ENCODE data around the gene SLC38A8. TPM values are rescaled to one million over a fixed set of nuclear protein-coding genes. Genes with fewer than 3 reads are reported as not detected.
A peak's percentile ranks its signal among the peaks of the same experiment; 100 is the strongest.

SLC38A8 gene
- total RNA-seq, 1 experiment from 2014 or later, result not detected

DNA sequence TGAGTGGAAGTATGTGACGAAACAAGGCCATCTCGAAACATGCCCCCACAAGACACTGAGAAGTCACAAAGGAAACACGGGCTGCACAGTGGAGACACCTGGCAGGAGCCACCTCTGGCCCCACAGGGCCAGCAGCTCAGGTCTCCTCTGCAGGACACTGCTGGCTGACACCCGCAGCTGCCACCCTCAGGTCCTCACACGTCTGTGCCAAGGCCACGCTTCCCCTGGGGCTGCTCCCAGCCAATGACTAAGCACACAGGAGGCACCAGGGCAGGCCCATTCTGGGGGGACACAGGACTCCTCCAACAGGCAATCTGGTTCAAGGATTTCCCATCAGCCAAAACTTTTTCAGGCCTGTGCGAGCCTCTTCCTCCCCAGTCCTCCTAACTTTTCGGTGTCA, 37.8 kb upstream of the SLC38A8 start:
- H3K4me3 ChIP-seq, result no peak overlapping the region
- H3K27ac ChIP-seq, result no peak overlapping the region
- no peaks in the 10 kb centered on the region for H3K27me3 ChIP-seq
- H3K9me3 ChIP-seq (replicated peaks), result no peaks in the 10 kb centered on the region
- no peaks in the 10 kb centered on the region for H3K4me1 ChIP-seq
- H3K36me3 ChIP-seq, result peaks cover 9% of the 10 kb centered on the region; the same call in 1 of the 2 replicates
- DNase-seq, result no peak

DNA sequence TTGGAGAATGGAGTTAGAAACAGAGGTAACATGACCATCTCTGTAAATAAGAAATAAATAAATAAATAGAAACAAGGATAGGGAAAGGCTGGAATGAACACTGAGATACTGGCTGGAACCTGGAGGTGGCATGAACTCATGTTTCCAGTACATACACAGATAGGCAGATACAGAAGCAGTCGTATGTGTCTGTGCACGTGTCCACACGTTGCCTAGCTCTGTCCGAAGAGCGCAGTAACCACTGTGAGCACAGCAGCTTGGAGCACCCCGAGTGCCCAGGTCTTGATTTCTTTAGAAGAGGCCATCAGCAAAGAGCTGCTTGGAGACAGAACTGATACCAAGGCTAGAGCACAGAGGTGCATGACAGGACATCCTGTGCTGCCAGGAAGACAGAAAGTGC, 37.1 kb upstream of the SLC38A8 start:
- no peaks in the 10 kb centered on the region for H3K4me1 ChIP-seq
- no peak overlapping the region for H3K4me3 ChIP-seq
- no peaks in the 10 kb centered on the region for H3K27me3 ChIP-seq
- peaks cover 9% of the 10 kb centered on the region; the same call in 1 of the 2 replicates for H3K36me3 ChIP-seq
- no peaks in the 10 kb centered on the region for H3K9me3 ChIP-seq (replicated peaks)
- DNase-seq, result no peak
- no peak overlapping the region for H3K27ac ChIP-seq

DNA sequence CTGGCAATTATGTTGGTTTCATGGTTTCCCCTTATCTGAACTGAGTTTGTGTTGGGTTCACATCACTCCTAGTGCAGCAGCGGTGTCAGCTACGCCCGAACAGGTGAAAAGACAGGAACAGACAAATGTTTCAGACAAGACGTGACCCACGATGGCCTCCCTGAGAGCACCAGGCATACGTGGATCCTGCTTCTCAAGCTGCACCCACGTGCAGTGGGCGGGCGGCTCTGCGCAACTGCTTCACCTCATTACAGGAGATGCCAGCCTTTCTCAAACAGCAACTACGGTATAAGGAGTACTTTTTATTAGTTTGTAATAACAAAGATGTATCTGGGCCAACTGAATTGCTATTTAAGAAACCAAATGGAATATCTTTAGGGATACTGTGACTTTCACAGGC, 32.8 kb upstream of the SLC38A8 start:
- Histone ChIP-seq H3K4me1 (no peaks in the 10 kb centered on the region), H3K27me3 (no peaks in the 10 kb centered on the region), H3K27ac (no peak overlapping the region), H3K9me3 (replicated peaks) (no peaks in the 10 kb centered on the region), H3K4me3 (no peak overlapping the region), H3K36me3 (peaks cover 3% of the 10 kb centered on the region; the same call in 1 of the 2 replicates)
- DNase-seq, result no peak

DNA sequence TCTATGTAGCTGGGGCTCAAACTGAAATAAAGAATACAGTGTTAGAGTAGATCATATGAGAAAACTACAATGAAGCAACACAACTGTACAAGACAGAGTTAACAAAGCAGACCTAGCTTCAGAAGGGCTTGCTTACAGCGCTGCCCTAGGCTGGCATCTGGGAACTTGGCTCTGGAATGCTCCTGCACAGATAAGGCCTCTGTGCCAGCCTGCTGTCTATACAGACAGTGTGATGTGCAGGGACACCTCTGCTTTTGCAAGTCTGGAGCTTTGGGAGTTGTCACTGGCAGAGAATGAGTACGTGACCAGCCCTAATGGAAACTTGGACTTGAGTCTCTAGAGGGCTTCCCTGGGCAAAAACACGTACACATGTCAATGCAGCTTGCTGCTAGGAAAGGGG, 32.1 kb upstream of the SLC38A8 start:
- DNase-seq, result no peak
- Histone ChIP-seq H3K4me1 (no peaks in the 10 kb centered on the region), H3K9me3 (replicated peaks) (no peaks in the 10 kb centered on the region), H3K27ac (no peak overlapping the region), H3K36me3 (peaks cover 3% of the 10 kb centered on the region), H3K4me3 (no peak overlapping the region), H3K27me3 (no peaks in the 10 kb centered on the region)

DNA sequence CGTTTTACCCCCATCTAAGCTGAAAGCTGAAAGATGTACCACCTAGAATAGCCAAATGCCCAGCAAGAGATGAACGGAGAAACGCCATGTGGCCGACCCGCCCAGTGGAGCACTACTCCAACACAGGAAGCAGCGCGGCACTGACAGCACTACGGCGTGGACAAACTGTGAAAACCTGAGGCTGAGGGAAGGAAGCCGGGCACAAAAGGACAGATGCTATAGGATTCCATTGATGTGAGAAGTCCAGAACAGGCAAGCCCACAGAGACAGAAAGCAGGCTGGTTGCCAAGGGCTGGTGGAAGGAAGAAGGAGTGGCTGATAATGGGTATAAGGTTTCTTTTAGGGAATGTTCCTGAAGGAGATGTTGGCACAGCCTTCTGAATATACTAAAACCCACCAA, 29.4 kb upstream of the SLC38A8 start:
- H3K4me1 ChIP-seq, result no peaks in the 10 kb centered on the region
- no peaks in the 10 kb centered on the region for H3K27me3 ChIP-seq
- no peaks in the 10 kb centered on the region for H3K9me3 ChIP-seq (replicated peaks)
- H3K4me3 ChIP-seq, result no peak overlapping the region
- peaks cover 7% of the 10 kb centered on the region for H3K36me3 ChIP-seq
- no peak overlapping the region for H3K27ac ChIP-seq
- no peak for DNase-seq

DNA sequence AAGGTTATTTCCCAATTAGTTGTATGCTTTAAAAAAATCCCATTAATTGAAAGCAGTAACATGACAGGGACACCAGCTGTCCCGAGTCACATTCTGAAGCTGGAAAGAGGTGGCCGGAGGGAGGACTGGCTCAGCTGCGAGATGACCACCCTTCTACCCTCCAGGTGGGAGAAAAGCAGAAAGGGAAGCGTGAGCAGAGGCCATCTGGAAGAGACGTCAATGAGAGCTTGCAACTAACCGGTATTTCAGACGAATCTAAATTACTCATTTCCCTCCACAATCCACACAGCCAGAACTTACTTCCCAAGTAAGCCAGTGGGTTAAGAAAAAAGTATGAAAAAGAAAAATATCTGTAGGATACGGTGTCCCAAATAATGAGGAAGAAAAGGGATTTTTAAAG, 28.5 kb upstream of the SLC38A8 start:
- H3K36me3 ChIP-seq, result peaks cover 7% of the 10 kb centered on the region
- H3K4me1 ChIP-seq, result no peaks in the 10 kb centered on the region
- H3K27ac ChIP-seq, result no peak overlapping the region
- H3K9me3 ChIP-seq (replicated peaks), result no peaks in the 10 kb centered on the region
- H3K4me3 ChIP-seq, result no peak overlapping the region
- no peaks in the 10 kb centered on the region for H3K27me3 ChIP-seq
- DNase-seq, result no peak

DNA sequence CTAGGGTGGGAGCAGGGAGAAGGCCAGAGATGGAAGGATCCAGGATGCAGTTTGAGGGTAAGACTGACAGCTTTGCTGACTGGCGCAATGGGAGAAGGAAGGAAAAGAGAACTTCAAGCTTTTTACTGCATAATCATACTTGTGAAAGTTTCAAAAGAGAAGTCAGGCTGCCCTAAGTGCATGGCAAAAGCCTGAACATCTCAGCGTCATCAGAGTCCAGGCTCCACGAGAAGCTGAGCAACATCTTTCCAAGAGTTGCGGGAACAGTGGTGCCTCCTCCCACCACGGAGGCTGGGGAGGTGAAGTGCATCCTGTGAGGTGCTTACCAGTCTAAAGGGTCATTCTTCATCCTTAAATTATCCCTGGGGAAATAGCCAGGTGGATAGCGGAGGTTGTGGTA, 26.9 kb upstream of the SLC38A8 start:
- Histone ChIP-seq H3K27me3 (no peaks in the 10 kb centered on the region), H3K9me3 (replicated peaks) (no peaks in the 10 kb centered on the region), H3K36me3 (peaks cover 7% of the 10 kb centered on the region), H3K27ac (no peak overlapping the region), H3K4me1 (no peaks in the 10 kb centered on the region), H3K4me3 (no peak overlapping the region)
- DNase-seq, result no peak

DNA sequence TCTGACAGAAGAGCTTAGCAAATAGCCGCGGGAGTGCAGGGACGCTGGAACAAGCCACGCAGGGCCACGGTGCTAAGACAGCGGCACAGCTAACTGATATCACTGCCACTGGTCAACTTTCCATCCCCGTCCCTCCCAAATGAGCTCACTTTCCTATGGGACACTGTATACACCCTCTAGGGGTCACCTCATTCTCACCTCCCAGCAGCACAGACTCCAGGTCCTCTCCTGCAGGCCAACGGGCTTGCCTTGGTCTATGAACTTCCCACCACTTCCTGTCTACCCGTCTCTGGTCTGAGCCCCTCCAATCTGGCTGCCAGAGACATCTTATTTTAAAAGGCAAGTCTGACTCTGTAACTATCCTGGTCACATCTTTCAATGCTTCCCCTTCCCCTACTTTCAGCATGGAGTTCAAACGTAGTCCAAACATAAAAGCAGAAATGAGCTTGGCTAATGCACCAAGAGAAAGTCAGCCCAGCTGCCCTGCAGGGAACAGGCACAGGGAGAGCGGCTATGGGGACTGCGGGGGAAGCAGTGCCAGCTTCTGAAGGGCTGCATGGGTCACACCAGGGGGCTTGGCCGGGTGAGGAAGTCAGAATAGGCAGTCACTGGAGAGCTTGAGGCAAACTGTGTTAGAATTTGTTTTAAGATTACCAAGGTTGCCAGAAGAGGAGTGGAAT, 26.3 kb upstream of the SLC38A8 start:
- Histone ChIP-seq H3K4me1 (no peaks in the 10 kb centered on the region), H3K27ac (no peak overlapping the region), H3K27me3 (no peaks in the 10 kb centered on the region), H3K36me3 (peaks cover 7% of the 10 kb centered on the region), H3K9me3 (replicated peaks) (no peaks in the 10 kb centered on the region), H3K4me3 (no peak overlapping the region)
- DNase-seq, result no peak

DNA sequence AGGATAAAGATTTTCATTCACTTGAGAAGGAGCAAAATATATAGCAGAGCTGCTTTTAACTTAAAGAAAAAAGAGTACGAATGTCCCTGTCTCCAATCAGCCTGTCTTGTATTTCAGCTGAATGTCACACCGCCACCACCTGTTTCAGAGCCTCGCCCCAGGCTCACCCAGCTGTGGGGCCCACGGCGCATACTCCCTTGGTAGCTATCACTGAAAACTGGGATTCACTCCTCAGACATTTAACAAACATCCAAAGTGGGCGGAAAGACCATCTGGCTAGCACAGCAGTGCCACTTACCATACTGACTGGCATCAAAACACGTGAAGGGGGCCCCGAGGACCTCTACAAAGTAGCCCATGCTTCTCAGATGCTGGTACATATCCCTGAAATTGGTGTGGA, 25.4 kb upstream of the SLC38A8 start:
- H3K4me3 ChIP-seq, result no peak overlapping the region
- H3K4me1 ChIP-seq, result no peaks in the 10 kb centered on the region
- H3K36me3 ChIP-seq, result peaks cover 7% of the 10 kb centered on the region
- no peaks in the 10 kb centered on the region for H3K27me3 ChIP-seq
- no peaks in the 10 kb centered on the region for H3K9me3 ChIP-seq (replicated peaks)
- H3K27ac ChIP-seq, result no peak overlapping the region
- DNase-seq, result no peak

DNA sequence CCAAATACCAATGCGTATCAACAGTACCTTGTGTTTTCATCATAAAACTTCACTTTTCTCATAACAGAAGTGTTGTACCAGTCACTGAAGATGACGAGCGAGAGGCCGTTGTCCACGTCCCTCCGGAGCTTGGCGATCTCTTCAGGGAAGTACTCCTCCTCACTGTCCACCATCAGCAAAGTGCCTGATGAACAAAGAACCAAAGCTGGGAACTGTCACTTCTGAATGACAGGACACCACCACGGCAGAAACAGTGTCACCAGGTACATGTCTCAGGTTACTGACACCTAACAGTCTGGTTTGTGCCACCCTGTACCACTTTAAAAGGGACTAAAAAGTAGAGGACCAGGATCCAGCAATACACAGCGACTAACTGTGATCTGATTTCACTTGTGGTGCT, 25.0 kb upstream of the SLC38A8 start:
- Histone ChIP-seq H3K4me3 (no peak overlapping the region), H3K27me3 (no peaks in the 10 kb centered on the region), H3K27ac (no peak overlapping the region), H3K9me3 (replicated peaks) (no peaks in the 10 kb centered on the region), H3K36me3 (peaks cover 7% of the 10 kb centered on the region), H3K4me1 (no peaks in the 10 kb centered on the region)
- DNase-seq, result no peak

DNA sequence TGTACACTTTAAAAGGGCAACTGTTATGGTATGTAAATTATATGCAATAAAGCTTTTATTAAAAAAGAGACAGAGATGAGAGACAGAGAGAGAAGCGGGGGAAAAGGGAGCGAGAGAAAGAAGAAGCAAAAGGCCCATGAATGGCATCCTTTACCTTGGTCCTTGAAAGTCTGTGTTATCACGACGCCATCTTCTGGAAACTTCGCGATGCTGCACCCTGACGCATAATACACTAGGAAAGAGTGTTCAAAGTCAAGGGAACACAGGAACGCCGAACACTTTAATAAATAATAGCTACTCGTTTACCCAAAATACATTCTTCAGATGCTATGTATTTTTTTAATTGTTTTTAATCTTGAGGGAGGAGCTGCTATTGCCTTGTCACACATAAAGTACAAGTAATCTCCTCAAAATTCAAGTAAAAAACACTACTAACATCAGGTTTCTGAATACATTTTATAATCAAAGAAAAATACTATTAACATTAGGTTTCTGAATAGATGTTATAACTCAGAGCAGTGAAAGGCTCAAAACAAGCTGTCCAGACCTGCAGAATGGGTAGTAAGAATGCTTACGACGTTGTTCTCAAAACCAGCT, 23.0 kb upstream of the SLC38A8 start:
- Histone ChIP-seq H3K9me3 (replicated peaks) (no peaks in the 10 kb centered on the region), H3K4me3 (no peak overlapping the region), H3K36me3 (peaks cover 7% of the 10 kb centered on the region; the same call in 1 of the 2 replicates), H3K27me3 (no peaks in the 10 kb centered on the region), H3K27ac (no peak overlapping the region), H3K4me1 (no peaks in the 10 kb centered on the region)
- DNase-seq, result peak; percentile 31 to 69

DNA sequence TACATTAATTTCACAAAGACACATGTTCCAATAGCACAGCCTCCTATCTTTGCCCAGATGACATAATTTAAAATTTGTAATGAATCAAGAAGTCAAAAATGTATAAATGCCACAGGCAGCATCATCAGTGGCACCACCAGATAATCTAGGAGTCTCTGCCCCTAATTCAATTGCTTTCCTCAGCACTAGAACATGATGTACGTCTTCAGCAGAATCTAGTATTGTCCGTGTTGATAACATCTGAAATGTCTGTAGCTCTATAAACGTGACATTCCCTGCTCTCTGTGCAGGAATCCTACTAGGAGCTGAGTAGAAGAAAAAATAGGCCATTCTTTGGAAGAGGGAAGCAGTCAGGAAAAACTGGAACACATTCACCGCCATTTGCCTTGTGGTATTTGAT, 21.4 kb upstream of the SLC38A8 start:
- Histone ChIP-seq H3K36me3 (peaks cover 3% of the 10 kb centered on the region; the same call in 1 of the 2 replicates), H3K4me1 (no peaks in the 10 kb centered on the region), H3K27ac (no peak overlapping the region), H3K9me3 (replicated peaks) (no peaks in the 10 kb centered on the region), H3K27me3 (no peaks in the 10 kb centered on the region), H3K4me3 (no peak overlapping the region)
- DNase-seq, result no peak

DNA sequence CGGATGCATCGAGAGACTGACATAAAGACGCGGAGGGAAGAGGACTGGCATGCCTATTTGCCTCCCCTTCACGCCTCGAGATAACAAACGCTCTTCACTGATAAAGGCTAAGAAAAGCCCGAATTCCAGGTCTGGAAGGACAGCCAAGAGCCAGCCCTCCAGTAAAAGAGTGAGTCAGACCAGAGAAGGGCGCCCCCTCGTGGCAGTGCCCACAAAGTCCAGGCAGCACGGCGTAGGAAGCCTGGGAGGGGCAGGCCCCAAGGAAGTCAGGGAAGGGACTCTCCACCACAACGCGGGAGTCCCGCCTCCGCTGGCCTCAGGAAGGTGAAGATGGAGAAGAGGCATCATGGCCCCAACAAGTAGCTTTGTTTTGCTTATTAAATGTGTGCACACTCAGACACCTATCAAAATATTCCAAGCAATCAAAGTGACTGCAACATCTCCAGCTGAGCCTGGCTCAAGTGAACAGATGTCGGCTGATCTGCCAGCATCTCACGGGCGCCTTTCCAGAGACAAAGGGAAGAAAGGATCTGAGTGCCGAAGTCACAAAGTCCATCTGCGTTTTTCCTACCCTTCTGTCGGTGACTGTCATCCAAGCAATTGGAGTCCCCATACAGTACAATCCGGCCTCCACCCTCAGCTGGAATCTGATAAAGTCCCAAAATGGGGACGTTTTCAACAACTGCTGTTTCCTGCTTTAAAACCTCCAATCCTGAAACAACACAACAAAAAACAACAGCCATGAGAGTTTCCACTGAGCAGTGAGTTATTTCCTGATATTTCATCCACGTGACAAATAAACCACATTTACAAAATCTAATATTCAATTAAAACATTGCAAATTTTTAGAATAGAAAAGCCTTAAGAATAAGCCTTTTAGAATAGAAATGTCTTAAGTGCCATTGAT, 20.4 kb upstream of the SLC38A8 start:
- DNase-seq, result peak; percentile 62 to 76
- Histone ChIP-seq H3K36me3 (peaks cover 3% of the 10 kb centered on the region; the same call in 1 of the 2 replicates), H3K27me3 (no peaks in the 10 kb centered on the region), H3K9me3 (replicated peaks) (no peaks in the 10 kb centered on the region), H3K4me1 (no peaks in the 10 kb centered on the region), H3K4me3 (no peak overlapping the region), H3K27ac (no peak overlapping the region)

DNA sequence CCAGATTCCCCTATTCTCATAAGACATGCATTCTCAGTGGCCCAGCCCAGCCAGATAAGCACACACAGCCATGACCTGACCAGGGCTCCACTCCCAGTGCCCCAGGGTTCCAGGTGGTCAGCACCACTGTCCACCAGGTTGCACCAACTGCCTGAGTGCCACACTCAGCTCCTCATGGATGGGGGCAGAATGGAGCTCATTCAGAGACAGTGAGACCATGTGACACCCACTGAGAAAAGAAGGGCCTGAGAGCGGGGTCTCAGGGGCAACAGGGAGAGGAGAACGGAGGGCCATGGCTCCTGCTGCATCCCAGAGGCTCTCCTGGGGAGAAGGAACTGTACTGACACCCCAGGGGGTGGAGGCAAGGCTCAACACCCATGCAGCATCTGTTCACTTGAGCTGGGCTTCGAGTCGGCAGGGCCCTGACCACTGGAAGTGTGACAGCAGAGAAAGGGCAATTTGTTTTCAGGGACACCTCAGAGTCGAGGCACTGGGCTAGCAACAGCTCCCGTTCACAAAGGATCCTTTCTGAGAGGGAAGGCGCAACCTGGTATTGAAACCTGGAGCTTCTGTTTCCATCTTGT, 18.7 kb upstream of the SLC38A8 start:
- H3K27ac ChIP-seq, result no peak overlapping the region
- no peaks in the 10 kb centered on the region for H3K9me3 ChIP-seq (replicated peaks)
- H3K27me3 ChIP-seq, result no peaks in the 10 kb centered on the region
- H3K36me3 ChIP-seq, result no peaks in the 10 kb centered on the region; the same call in 1 of the 2 replicates
- no peak for DNase-seq
- no peaks in the 10 kb centered on the region for H3K4me1 ChIP-seq
- H3K4me3 ChIP-seq, result no peak overlapping the region
